ENCODE results near the gene PLD4.

The PLD4 gene

GRCh38 chr14:104967386-104968152 is 42.9 kb downstream of the PLD4 start:
- DNase-seq (ENCODE audit: low read depth, low spot score), result no peak

DNA sequence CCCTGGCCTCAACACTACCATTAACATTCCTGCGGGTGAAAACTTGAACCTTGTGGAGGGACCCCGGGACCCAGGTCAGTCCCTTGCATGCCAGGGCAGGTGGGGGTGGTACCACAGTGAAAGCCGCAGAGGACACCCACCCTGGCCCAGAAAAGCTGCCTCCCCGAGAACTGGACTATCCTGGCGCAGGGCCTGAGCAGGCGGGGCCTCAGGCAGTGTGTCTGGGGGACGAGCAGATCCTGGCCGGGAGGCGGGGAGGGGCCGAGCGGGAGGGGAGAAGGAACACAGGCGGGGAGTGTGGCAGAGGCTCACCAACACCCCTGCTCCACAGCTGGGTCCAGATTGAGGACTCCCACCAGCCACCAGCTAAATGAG is 43.5 kb downstream of the PLD4 start:
- DNase-seq (ENCODE audit: low read depth, low spot score), result no peak
- H3K4me3 ChIP-seq (ENCODE audit: low read length), result no peak overlapping the region

More at GRCh38 chr14:104967386-104968152, 42.9 kb downstream of the PLD4 start:
- no peak overlapping the region for H3K4me3 ChIP-seq (ENCODE audit: low read length)

DNA sequence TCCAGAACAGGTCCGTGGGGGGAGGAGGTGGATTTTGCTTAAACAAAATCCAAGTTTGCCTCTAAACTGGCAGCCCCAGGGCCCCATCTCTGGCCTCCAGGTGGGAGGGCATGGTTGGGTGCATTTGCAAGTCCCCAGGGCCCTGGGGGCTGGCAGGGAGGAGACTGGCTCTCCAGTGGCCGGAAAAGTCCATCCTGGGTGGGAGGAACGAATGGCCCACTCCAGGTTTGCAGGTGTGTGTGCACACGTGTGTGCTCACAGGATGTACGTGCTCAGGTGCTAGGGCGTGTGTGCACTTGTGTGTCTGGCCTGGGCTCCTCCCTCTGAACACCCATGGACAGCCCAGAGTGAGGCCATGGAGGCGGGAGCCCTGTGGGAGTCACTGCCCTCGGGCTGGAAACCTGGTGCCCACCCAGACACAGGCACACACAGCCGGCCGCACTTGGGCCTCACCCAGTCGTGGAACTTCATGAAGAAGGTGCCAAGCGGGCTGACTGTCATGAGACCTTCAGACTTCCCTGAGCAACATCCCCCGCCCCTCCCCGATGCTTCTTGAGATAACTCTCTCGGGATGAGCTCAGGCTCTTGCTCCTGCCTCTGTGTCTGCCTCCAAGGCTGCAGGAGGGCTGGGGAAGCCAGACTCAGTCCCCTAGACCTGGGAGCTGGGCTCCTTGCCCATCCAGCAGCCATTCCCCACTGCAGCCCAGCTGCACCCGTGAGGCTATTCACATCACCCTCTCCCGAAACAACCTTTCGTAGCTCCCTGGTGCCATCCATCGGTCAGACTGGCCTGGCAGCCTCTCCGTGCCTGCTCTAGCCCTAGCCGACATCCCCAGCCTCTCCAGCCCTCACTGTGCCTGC is 44.1 kb downstream of the PLD4 start:
- no peak overlapping the region for H3K4me3 ChIP-seq (ENCODE audit: low read length)
- DNase-seq (ENCODE audit: low read depth, low spot score), result no peak

DNA sequence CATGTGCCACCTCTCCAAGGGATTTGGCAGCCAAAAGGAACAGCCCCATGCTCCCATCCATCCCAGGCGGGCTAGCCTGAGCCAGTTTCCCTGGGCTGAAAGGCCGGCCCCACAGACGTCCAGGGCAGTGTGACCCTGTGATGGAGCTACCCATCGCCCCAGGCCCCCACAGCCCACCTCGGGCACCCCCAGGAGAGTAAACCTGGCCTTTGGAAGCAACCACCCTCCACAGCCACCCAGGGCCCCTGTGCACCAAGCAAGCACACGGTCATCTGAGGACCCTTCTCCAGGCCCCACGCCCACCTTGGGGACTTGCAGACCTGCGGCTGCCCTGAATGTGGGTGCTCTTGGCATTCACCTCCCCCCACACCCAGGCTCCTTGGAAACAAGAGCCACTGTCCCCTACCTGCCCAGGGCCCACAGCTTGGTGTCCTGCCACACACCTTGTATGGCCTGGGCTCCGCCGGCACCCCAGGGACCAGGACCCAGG is 45.1 kb downstream of the PLD4 start:
- DNase-seq (ENCODE audit: low read depth, low spot score), result no peak
- no peak overlapping the region for H3K4me3 ChIP-seq (ENCODE audit: low read length)

GRCh38 chr14:104970231-104971068 is 45.8 kb downstream of the PLD4 start:
- no peak overlapping the region for H3K4me3 ChIP-seq (ENCODE audit: low read length)
- DNase-seq (ENCODE audit: low read depth, low spot score), result no peak

- no peak for DNase-seq (ENCODE audit: low read depth, low spot score)
- H3K4me3 ChIP-seq (ENCODE audit: low read length), result no peak overlapping the region
Observed at GRCh38 chr14:104971447-104972240, 47.0 kb downstream of the PLD4 start.

- no peak for DNase-seq (ENCODE audit: low read depth, low spot score)
- H3K4me3 ChIP-seq (ENCODE audit: low read length), result no peak overlapping the region
Observed at GRCh38 chr14:104972301-104973134, 47.8 kb downstream of the PLD4 start.

- no peak overlapping the region for H3K4me3 ChIP-seq (ENCODE audit: low read length)
- DNase-seq (ENCODE audit: low read depth, low spot score), result no peak
Observed at GRCh38 chr14:104973135-104973384, 48.4 kb downstream of the PLD4 start.

GRCh38 chr14:104973385-104974145 is 48.9 kb downstream of the PLD4 start:
- no peak overlapping the region for H3K4me3 ChIP-seq (ENCODE audit: low read length)
- no peak for DNase-seq (ENCODE audit: low read depth, low spot score)

GRCh38 chr14:104974146-104974541 is 49.5 kb downstream of the PLD4 start:
- DNase-seq (ENCODE audit: low read depth, low spot score), result no peak
- no peak overlapping the region for H3K4me3 ChIP-seq (ENCODE audit: low read length)

DNA sequence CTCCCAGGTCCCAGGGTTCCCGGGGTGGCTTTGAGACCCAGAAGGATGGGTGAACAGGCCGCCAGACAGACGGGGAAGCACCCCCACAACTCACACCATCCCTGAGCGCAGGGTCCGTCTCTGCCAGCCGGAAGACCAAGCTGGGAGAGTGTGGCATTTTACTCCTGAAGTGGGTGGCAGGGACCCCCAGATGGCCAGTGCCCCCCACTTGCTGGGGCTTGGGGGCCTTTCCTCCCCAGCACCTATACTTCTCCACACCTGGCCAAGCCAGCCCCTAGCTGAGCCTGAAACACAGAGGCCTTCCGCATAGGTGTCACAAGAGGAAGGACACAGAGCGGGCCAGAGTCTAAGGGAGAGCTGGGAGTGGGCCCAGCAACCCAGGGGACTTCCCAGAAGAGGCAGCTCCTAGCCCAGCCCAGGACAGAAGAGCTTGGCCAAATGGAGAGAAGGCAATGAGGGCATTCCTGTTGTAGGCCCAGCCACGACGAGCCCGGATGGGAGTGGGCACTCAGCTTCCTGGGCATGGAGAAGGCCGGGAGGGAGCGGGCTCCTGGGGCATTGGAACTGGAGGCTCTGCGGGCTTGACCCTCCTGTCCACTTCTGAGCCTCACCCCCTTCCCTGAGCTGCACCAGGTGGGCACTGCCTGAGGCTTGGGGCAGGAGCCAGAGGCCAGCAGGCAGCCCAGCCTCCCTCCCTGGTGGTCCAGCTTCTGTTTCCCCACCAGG is 50.1 kb downstream of the PLD4 start:
- H3K4me3 ChIP-seq (ENCODE audit: low read length), result no peak overlapping the region
- DNase-seq (ENCODE audit: low read depth, low spot score), result no peak

DNA sequence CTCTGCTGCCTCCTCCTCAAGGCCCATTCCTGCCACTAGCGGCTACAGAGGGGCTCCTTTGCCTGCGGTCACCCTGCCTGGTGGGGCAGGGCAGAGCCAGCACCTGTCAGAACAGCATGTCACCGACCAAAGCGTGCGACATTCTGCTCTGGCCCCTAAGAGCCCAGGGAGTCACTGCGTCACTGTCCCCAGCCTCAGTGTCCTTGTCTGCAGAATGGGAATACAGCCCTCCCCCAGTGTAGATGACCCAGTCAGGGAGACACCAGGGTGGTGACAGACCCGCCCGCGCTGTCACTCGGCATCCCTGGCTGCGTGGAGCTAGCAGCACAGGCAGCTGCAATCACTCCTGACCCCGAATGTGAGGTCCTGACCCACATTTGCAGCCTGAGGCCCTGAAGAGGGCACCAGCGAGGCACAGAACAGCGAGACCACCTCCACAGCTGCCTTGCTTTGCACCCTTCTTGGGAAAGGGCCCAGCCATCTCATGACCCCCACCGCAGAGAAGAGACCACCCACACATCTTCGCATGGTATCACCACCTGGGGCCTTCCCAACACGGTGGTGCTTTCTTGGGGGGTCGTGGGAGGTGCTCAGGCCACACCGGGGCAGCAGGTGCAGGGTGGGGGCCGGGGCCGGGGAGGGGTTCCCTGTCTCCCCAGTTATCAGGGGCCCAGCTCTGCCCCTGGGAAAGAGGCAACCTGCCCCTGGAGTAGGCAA is 51.0 kb downstream of the PLD4 start:
- no peak for DNase-seq (ENCODE audit: low read depth, low spot score)
- H3K4me3 ChIP-seq (ENCODE audit: low read length), result no peak overlapping the region

- H3K4me3 ChIP-seq (ENCODE audit: low read length), result no peak overlapping the region
- peak; percentile 37 for DNase-seq (ENCODE audit: low read depth, low spot score)
Observed at GRCh38 chr14:104976198-104977007, 51.7 kb downstream of the PLD4 start.

DNA sequence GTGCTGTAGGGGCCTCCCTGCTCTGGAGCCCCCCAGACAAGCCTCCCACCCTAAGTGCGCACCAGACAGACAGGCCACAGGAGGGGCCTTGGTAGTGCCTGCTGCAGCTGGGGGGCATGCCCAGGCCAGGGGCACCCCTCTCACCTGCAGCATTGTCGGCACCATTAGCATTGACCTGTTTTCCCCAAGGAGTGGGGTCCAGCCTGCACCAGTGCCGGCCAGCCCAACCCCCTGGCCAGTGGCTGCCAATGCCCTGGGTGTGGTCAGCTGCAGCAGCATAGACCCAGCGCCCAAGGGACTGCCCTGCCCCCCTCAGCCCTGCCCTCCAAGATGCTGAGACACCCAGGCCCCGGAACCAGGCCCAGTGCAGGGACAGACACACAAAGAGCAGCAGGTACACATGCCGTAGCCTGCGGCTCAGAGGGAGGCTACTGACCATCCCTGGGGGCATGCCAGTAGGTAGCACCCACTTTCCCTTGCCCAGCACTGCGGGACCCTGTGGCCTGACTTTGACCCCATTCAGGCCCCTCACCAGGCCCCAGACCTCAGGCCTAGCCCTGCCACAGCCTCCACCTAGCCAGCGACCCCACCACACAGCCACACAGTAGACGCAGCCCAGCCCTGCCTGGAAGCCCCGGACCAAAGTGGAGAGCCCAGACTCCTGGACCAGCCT is 52.5 kb downstream of the PLD4 start:
- DNase-seq (ENCODE audit: low read depth, low spot score), result no peak
- H3K4me3 ChIP-seq (ENCODE audit: low read length), result no peak overlapping the region

All from Jurkat, Clone E6-1 (cell line).